CD14-positive monocyte (primary cell): ENCODE data around the gene PCCA. TPM values are rescaled to one million over a fixed set of nuclear protein-coding genes. Genes with fewer than 3 reads are reported as not detected.
A peak's percentile ranks its signal among the peaks of the same experiment; 100 is the strongest.

Experiments used
- DNase-seq, 3 donors: peaks; one replicate each; pipeline ENCODE4 v3.0.0-alpha.2; 2011 to 2022
- H2AFZ ChIP-seq: 2 replicates; pipeline ENCODE4 v1.6.0; 2012; ENCODE audit warnings: mild to moderate bottlenecking, low read depth, low read length, inconsistent platforms; ENCODE audit not compliant: insufficient read depth, poor library complexity, severe bottlenecking
- H3K27ac ChIP-seq, 2 donors: 1 replicate in 1 of 2; 2 replicates in 1 of 2; pipeline ENCODE4 v1.5.1; 2012 to 2013; ENCODE audit warnings: low read length in 2 of 2, control low read depth in 1 of 2, inconsistent platforms in 1 of 2, low read depth in 1 of 2, mild to moderate bottlenecking in 1 of 2
- H3K27me3 ChIP-seq, 2 donors: one replicate each; pipeline versions ENCODE4 v1.6.0 to v1.6.1; 2011 to 2013; ENCODE audit warnings: low read length in 2 of 2; ENCODE audit not compliant: control insufficient read depth in 2 of 2, insufficient read depth in 2 of 2
- H3K36me3 ChIP-seq, 2 donors: replicated peaks in 1 of 2; 1 replicate in 1 of 2; 2 replicates in 1 of 2; pipeline versions ENCODE4 v1.5.1 to v1.6.1; 2012 to 2013; ENCODE audit warnings: low read length in 2 of 2, control low read depth in 1 of 2, inconsistent platforms in 1 of 2, mild to moderate bottlenecking in 1 of 2; ENCODE audit not compliant: insufficient read depth in 2 of 2, control insufficient read depth in 1 of 2
- H3K4me1 ChIP-seq, 2 donors: 1 replicate in 1 of 2; 2 replicates in 1 of 2; pipeline versions ENCODE4 v1.5.1 to v1.6.1; 2012 to 2013; ENCODE audit warnings: low read length in 2 of 2, control low read depth in 1 of 2, inconsistent platforms in 1 of 2, mild to moderate bottlenecking in 1 of 2, moderate library complexity in 1 of 2; ENCODE audit not compliant: insufficient read depth in 2 of 2, control insufficient read depth in 1 of 2
- H3K4me2 ChIP-seq: replicated peaks from 2 replicates; pipeline ENCODE3; 2012; ENCODE audit warnings: low read length, moderate library complexity, mild to moderate bottlenecking; ENCODE audit not compliant: poor library complexity, severe bottlenecking; ENCODE audit errors: extremely low read depth
- H3K4me3 ChIP-seq, 3 experiments: fragments of 200-600 bp in 1 of 3; sonication (generic) in 1 of 3; replicated peaks in 1 of 3; 1 replicate in 2 of 3; 2 replicates in 1 of 3; pipeline ENCODE4 v1.5.1; 2011 to 2013; ENCODE audit warnings: low read length in 3 of 3, mild to moderate bottlenecking in 3 of 3, control low read depth in 2 of 3, low read depth in 2 of 3, inconsistent platforms in 1 of 3, moderate library complexity in 1 of 3
- H3K79me2 ChIP-seq: 2 replicates; pipeline ENCODE4 v1.6.0; 2012; ENCODE audit warnings: mild to moderate bottlenecking, control low read depth, inconsistent platforms, low read length, moderate library complexity; ENCODE audit not compliant: insufficient read depth
- H3K9ac ChIP-seq: 2 replicates; pipeline ENCODE4 v1.6.0; 2017; ENCODE audit warnings: low read length, mild to moderate bottlenecking; ENCODE audit not compliant: insufficient read depth, poor library complexity, severe bottlenecking
- H3K9me3 ChIP-seq, 2 donors: replicated peaks in 1 of 2; 1 replicate in 1 of 2; 2 replicates in 1 of 2; pipeline versions ENCODE4 v1.5.1 to v1.6.1; 2012 to 2013; ENCODE audit warnings: low read length in 2 of 2, control low read depth in 1 of 2; ENCODE audit not compliant: control insufficient read depth in 1 of 2, insufficient read depth in 1 of 2
- H4K20me1 ChIP-seq: 2 replicates; pipeline ENCODE4 v1.6.0; 2012; ENCODE audit warnings: mild to moderate bottlenecking, low read length, control low read depth, moderate library complexity; ENCODE audit not compliant: insufficient read depth
- H3K27ac Mint-ChIP-seq, 7 donors: one replicate each; pipeline ENCODE4 v1.8.0; 2020; ENCODE audit warnings: mild to moderate bottlenecking in 7 of 7, mixed read lengths in 7 of 7, moderate library complexity in 6 of 7, inconsistent platforms in 2 of 7
- H3K27me3 Mint-ChIP-seq, 3 donors: one replicate each; pipeline ENCODE4 v1.8.0; 2021 to 2022; ENCODE audit warnings: low read depth in 3 of 3, mild to moderate bottlenecking in 3 of 3, mixed read lengths in 3 of 3, moderate library complexity in 3 of 3, inconsistent platforms in 1 of 3
- H3K36me3 Mint-ChIP-seq, 2 donors: one replicate each; pipeline ENCODE4 v1.8.0; 2020; ENCODE audit warnings: mixed read lengths in 2 of 2, inconsistent platforms in 1 of 2, mild to moderate bottlenecking in 1 of 2
- H3K4me1 Mint-ChIP-seq: one replicate; pipeline ENCODE4 v1.8.0; 2020; ENCODE audit warnings: mild to moderate bottlenecking, mixed read lengths
- H3K4me3 Mint-ChIP-seq, 2 donors: one replicate each; pipeline ENCODE4 v1.8.0; 2020; ENCODE audit warnings: mild to moderate bottlenecking in 2 of 2, mixed read lengths in 2 of 2, moderate library complexity in 1 of 2
- H3K9me3 Mint-ChIP-seq, 7 donors: one replicate each; pipeline ENCODE4 v1.8.0; 2020 to 2022; ENCODE audit warnings: mixed read lengths in 7 of 7, mild to moderate bottlenecking in 6 of 7, moderate library complexity in 6 of 7, inconsistent platforms in 2 of 7
- WGBS: methylation state at CpG from one replicate; pipeline ENCODE4 v1.1.5; 2013; ENCODE audit warnings: missing lambda C conversion rate; ENCODE audit not compliant: insufficient coverage; 5-methylcytosine and 5-hydroxymethylcytosine counted together
- intact Hi-C, 2 donors: fragments of 100-400 bp; cut with micrococcal nuclease; formaldehyde crosslinking; loops; one replicate each; pipeline versions ENCODE4 v1.15.0 to v1.15.1; 2023
- polyA plus RNA-seq, 3 donors: library from polyadenylated mRNA; depleted of rRNA in 1 of 3; unstranded in 2 of 3; stranded (reverse) in 1 of 3; fragments of 300-500 nt in 2 of 3; fragments of >200 nt in 1 of 3; fragmentation: Illumina TruSeq in 2 of 3; gene quantifications; 1 replicate in 2 of 3; 2 replicates in 1 of 3; pipeline ENCODE4 v1.2.3, GENCODE V29; 2012 to 2021
- TF ChIP-seq, protein P1 (sequence below): fragments of 200-600 bp; IDR thresholded peaks from one replicate; pipeline ENCODE4 v1.8.0; 2022; ENCODE audit warnings: antibody characterized with exemption, mild to moderate bottlenecking

The PCCA gene
- polyA plus RNA-seq, 3 donors, result 4.4 to 13.5 (median 11.9) TPM

DNA sequence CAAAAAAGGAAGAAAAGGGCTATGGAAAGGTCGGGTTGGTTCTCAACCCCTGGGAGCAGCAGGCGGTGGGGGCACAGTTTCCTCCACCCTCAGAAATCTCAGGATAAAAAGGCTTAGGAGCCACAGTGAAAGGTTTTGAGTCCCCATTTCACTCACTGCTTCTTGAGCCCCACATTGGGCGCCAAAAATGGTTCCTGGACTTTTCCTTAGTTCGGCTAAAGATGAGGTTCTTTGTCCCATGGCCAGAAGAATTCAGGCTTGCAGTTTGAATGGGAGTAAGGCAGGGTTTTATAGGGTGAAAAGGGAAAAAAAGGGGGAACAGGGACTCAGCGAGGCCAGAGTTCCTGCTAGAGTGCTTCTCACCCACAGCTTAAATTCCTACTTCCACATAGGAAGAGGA lies 320.2 kb downstream of the PCCA start:
- H3K4me3 Mint-ChIP-seq, result no peak overlapping the region
- H3K27me3 Mint-ChIP-seq, result no peaks in the 10 kb centered on the region
- Histone ChIP-seq H3K9me3 (peaks cover 59 to 75% of the 10 kb centered on the region in 2 donors), H4K20me1 (no peaks in the 10 kb centered on the region), H3K36me3 (peaks cover 0 to 7% of the 10 kb centered on the region in 2 donors), H3K27me3 (no peaks in the 10 kb centered on the region), H3K9ac (no peak overlapping the region), H2AFZ (no peak overlapping the region), H3K27ac (no peak overlapping the region), H3K4me1 (no peaks in the 10 kb centered on the region), H3K4me2 (no peak overlapping the region), H3K79me2 (no peaks in the 10 kb centered on the region), H3K4me3 (peak overlapping the region in 1 of 3 experiments; percentile 34)
- TF ChIP-seq, protein P1, sequence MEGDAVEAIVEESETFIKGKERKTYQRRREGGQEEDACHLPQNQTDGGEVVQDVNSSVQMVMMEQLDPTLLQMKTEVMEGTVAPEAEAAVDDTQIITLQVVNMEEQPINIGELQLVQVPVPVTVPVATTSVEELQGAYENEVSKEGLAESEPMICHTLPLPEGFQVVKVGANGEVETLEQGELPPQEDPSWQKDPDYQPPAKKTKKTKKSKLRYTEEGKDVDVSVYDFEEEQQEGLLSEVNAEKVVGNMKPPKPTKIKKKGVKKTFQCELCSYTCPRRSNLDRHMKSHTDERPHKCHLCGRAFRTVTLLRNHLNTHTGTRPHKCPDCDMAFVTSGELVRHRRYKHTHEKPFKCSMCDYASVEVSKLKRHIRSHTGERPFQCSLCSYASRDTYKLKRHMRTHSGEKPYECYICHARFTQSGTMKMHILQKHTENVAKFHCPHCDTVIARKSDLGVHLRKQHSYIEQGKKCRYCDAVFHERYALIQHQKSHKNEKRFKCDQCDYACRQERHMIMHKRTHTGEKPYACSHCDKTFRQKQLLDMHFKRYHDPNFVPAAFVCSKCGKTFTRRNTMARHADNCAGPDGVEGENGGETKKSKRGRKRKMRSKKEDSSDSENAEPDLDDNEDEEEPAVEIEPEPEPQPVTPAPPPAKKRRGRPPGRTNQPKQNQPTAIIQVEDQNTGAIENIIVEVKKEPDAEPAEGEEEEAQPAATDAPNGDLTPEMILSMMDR, result no peak
- intact Hi-C loops, result no loop called here
- no CpG with 5 or more reads among the region's 5 CpGs for WGBS
- no peaks in the 10 kb centered on the region for H3K4me1 Mint-ChIP-seq
- no peak for DNase-seq
- H3K27ac Mint-ChIP-seq, result no peak overlapping the region
- H3K9me3 Mint-ChIP-seq, result peaks cover 28 to 75% (median 65%) of the 10 kb centered on the region in 7 donors
- H3K36me3 Mint-ChIP-seq, result peaks cover 8 to 15% of the 10 kb centered on the region in 2 donors

DNA sequence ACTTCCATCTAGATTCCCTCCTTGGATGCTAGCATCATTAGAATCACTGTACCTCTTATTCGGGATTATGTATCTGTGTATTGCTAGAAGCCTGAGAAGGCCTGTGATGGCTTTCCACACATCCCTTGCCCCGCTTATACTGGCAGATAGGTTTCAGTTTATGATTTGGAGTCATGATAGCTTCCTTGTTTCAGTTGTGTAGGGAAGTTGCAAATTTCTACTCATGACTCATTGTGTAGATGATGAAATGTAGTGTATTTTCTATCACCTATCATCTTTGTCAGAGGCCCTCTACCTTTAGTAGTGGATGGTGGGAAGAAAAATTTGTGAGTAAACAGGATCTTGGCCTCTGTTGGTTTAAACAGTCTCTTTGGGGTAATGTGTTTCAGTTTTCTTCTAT lies 334.5 kb downstream of the PCCA start:
- Histone ChIP-seq H3K9ac (no peak overlapping the region), H3K27me3 (no peaks in the 10 kb centered on the region), H3K9me3 (no peaks in the 10 kb centered on the region), H2AFZ (peak overlapping the region; percentile 36), H3K79me2 (no peaks in the 10 kb centered on the region), H3K27ac (peak overlapping the region; percentile 22 to 76), H3K4me2 (peak overlapping the region; percentile 17), H3K4me3 (peak overlapping the region in 1 of 3 experiments; percentile 10), H3K4me1 (peaks cover 13 to 17% of the 10 kb centered on the region in 2 donors), H3K36me3 (no peaks in the 10 kb centered on the region), H4K20me1 (no peaks in the 10 kb centered on the region)
- peaks cover 6% of the 10 kb centered on the region in 2 donors for H3K36me3 Mint-ChIP-seq
- intact Hi-C loops, result loop anchor here in 1 of 2 donors (10.0 kb wide), 1 partner anchor 91 kb away; no protein-coding TSS in a partner anchor
- H3K27me3 Mint-ChIP-seq, result no peaks in the 10 kb centered on the region
- DNase-seq, result peak; percentile 71 to 92 (median 81)
- TF ChIP-seq, protein P1, result no peak
- WGBS, result no CpG with 5 or more reads among the region's 2 CpGs
- peaks cover 0 to 6% (median 2%) of the 10 kb centered on the region in 7 donors for H3K9me3 Mint-ChIP-seq
- H3K27ac Mint-ChIP-seq, result peak overlapping the region; percentile 74 to 89 (median 87)
- peak overlapping the region in 1 of 2 donors; percentile 14 for H3K4me3 Mint-ChIP-seq
- peaks cover 19% of the 10 kb centered on the region for H3K4me1 Mint-ChIP-seq
